Ishikawa (cell line): ENCODE data around the gene FUBP3.
A peak's percentile ranks its signal among the peaks of the same experiment; 100 is the strongest.

Experiments
- CEBPB ChIP-seq: IDR thresholded peaks from 2 replicates; pipeline ENCODE4 v1.6.1; 2012
- CREB1 ChIP-seq: IDR thresholded peaks from 2 replicates; pipeline ENCODE4 v1.6.1; 2012; ENCODE audit warnings: low read depth
- EGR1 ChIP-seq: IDR thresholded peaks from 2 replicates; pipeline ENCODE4 v1.6.1; 2012
- EP300 ChIP-seq: IDR thresholded peaks from 2 replicates; pipeline ENCODE4 v1.6.1; 2012; ENCODE audit warnings: borderline replicate concordance
- FOXM1 ChIP-seq: IDR thresholded peaks from 2 replicates; pipeline ENCODE4 v1.6.1; 2012; ENCODE audit warnings: low read depth, borderline replicate concordance
- MAX ChIP-seq: IDR thresholded peaks from 2 replicates; pipeline ENCODE4 v1.6.1; 2012
- NFIC ChIP-seq: IDR thresholded peaks from 2 replicates; pipeline ENCODE4 v1.6.1; 2012
- RAD21 ChIP-seq: IDR thresholded peaks from 2 replicates; pipeline ENCODE4 v1.6.1; 2012; ENCODE audit warnings: low read depth
- REST ChIP-seq: IDR thresholded peaks from 2 replicates; pipeline ENCODE4 v1.6.1; 2012; ENCODE audit warnings: low read depth, mild to moderate bottlenecking
- TAF1 ChIP-seq: IDR thresholded peaks from 2 replicates; pipeline ENCODE4 v1.6.1; 2012; ENCODE audit warnings: low read depth, mild to moderate bottlenecking
- TCF12 ChIP-seq: IDR thresholded peaks from 2 replicates; pipeline ENCODE4 v1.6.1; 2012; ENCODE audit warnings: low read depth
- TEAD4 ChIP-seq: IDR thresholded peaks from 2 replicates; pipeline ENCODE4 v1.6.1; 2012
- USF1 ChIP-seq: IDR thresholded peaks from 2 replicates; pipeline ENCODE4 v1.6.1; 2012
- YY1 ChIP-seq: IDR thresholded peaks from 2 replicates; pipeline ENCODE4 v1.6.1; 2012; ENCODE audit warnings: low read depth
- ZBTB7A ChIP-seq: IDR thresholded peaks from 2 replicates; pipeline ENCODE4 v1.6.1; 2012; ENCODE audit warnings: low read depth

The FUBP3 gene

GRCh38 chr9:130561056-130561455, 18.3 kb upstream of the FUBP3 start:
- TF ChIP-seq CEBPB = no peak
- no peak for TF ChIP-seq MAX
- TF ChIP-seq YY1 = no peak
- TF ChIP-seq ZBTB7A = no peak
- TF ChIP-seq TAF1 = no peak
- no peak for TF ChIP-seq NFIC
- no peak for TF ChIP-seq EGR1
- TF ChIP-seq TCF12 = no peak
- TF ChIP-seq USF1 = no peak
- no peak for TF ChIP-seq REST
- TF ChIP-seq CREB1 = no peak
- no peak for TF ChIP-seq RAD21
- TF ChIP-seq FOXM1 = no peak
- no peak for TF ChIP-seq EP300

- TF ChIP-seq MAX (no peak), EP300 (no peak), TCF12 (no peak), CREB1 (no peak), USF1 (no peak), EGR1 (no peak)
These were observed 15.6 kb upstream of the FUBP3 start for GRCh38 chr9:130563797-130564196.

- TF ChIP-seq TAF1 = no peak
- TF ChIP-seq TCF12 = no peak
- no peak for TF ChIP-seq FOXM1
- TF ChIP-seq EP300 = no peak
- TF ChIP-seq MAX = no peak
- TF ChIP-seq CEBPB = no peak
- no peak for TF ChIP-seq CREB1
- TF ChIP-seq YY1 = no peak
- no peak for TF ChIP-seq REST
These were observed 13.6 kb upstream of the FUBP3 start for GRCh38 chr9:130565792-130566191.

- TF ChIP-seq TAF1 (no peak), MAX (no peak), CREB1 (no peak), YY1 (no peak), TCF12 (0 out of 2 replicates have a peak, but pooled peaks have one; percentile 19), RAD21 (no peak), EP300 (no peak), FOXM1 (no peak), CEBPB (no peak), TEAD4 (0 out of 2 replicates have a peak, but pooled peaks have one; percentile 14), ZBTB7A (no peak), USF1 (peak; percentile 76), NFIC (peak; percentile 56), REST (no peak), EGR1 (no peak)
These were observed 9.2 kb upstream of the FUBP3 start for GRCh38 chr9:130570208-130570607.
